Measurements from ENCODE around the gene DIAPH3.

The DIAPH3 gene

DNA sequence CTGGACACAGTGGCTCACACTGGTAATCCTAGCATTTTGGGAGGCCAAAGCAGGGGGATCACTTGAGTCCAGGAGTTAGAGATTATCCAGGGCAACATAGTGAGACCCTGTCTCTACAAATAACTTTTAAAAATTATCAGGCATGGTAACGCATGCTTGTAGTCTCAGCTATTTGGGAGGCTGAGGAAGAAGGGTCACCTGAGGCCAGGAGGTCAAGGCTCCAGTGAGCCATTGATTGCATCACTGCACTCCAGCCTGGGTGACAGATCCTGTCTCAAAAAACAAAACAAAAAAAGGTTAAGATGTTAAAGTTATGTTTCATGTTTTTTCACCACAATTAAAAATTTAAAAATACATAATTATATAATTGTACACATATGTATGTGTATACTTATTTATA lies 19.2 kb upstream of the DIAPH3 start:
- FAIRE-seq (no peak), DNase-seq (ENCODE audit: insufficient read length, low spot score) (no peak)
- TF ChIP-seq, protein P1, sequence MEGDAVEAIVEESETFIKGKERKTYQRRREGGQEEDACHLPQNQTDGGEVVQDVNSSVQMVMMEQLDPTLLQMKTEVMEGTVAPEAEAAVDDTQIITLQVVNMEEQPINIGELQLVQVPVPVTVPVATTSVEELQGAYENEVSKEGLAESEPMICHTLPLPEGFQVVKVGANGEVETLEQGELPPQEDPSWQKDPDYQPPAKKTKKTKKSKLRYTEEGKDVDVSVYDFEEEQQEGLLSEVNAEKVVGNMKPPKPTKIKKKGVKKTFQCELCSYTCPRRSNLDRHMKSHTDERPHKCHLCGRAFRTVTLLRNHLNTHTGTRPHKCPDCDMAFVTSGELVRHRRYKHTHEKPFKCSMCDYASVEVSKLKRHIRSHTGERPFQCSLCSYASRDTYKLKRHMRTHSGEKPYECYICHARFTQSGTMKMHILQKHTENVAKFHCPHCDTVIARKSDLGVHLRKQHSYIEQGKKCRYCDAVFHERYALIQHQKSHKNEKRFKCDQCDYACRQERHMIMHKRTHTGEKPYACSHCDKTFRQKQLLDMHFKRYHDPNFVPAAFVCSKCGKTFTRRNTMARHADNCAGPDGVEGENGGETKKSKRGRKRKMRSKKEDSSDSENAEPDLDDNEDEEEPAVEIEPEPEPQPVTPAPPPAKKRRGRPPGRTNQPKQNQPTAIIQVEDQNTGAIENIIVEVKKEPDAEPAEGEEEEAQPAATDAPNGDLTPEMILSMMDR (IDR thresholded peaks at IDR 0.05; ENCODE audit: insufficient read depth, missing control alignments) = no peak

DNA sequence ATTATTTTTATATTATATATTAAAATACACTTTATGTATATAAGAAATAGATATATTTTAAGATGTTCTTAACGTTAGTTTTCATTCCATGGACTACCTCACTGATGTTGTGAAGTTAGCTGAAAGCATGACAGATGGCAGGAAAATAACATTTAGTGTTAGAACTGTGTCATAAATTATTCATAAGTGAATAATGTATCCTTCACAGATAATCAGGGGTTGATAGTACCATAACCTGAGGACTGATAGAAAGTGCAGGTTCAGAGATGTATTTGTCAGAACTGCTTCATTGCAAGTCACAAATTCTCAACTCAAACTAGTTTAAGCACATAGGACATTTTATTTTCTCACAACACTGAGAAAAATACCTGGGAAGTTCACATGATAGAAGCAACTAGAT lies 14.6 kb upstream of the DIAPH3 start:
- no peak for FAIRE-seq
- TF ChIP-seq, protein P1 (IDR thresholded peaks at IDR 0.05; ENCODE audit: insufficient read depth, missing control alignments) = no peak
- no peak for DNase-seq (ENCODE audit: insufficient read length, low spot score)

DNA sequence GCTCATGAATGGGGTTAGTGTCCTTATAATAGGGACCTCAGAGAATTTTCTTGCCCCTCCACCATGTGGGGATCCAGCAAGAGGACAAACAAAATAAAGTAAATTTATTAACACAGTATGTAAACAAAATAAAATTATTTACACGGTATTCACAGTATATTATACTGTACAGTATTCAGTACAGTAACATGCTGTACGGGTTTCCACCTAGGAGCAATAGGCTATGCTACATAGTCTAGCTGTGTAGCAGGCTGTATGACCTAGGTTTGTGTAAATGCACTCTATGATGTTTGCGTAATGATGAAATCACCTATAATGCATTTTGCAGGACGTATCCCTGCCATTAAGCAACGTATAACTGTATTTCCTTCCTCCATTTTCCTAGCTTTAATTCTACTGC lies 11.8 kb upstream of the DIAPH3 start:
- TF ChIP-seq, protein P1 (IDR thresholded peaks at IDR 0.05; ENCODE audit: insufficient read depth, missing control alignments) = no peak
- DNase-seq (ENCODE audit: insufficient read length, low spot score) (no peak), FAIRE-seq (no peak)

DNA sequence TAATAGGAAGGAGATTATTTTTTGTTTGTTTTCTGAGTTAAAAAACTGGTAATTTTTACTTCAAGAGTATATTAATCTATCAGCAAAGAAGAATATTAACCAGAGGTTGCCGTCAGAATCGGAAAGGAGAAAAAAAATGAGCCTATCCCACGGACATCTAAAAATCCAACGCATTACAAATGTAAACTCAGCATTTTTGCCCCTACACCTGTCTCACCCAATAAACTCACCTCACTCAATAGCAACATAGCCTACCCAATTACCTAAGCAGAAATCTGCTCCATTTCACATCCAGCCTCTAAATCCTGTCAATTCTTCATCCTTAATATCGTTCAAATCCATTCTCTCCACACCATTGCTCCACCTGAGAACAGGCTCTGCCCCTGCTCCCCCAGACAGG lies 10.4 kb upstream of the DIAPH3 start:
- FAIRE-seq (no peak), DNase-seq (ENCODE audit: insufficient read length, low spot score) (no peak)
- TF ChIP-seq, protein P1 (IDR thresholded peaks at IDR 0.05; ENCODE audit: insufficient read depth, missing control alignments) = no peak

DNA sequence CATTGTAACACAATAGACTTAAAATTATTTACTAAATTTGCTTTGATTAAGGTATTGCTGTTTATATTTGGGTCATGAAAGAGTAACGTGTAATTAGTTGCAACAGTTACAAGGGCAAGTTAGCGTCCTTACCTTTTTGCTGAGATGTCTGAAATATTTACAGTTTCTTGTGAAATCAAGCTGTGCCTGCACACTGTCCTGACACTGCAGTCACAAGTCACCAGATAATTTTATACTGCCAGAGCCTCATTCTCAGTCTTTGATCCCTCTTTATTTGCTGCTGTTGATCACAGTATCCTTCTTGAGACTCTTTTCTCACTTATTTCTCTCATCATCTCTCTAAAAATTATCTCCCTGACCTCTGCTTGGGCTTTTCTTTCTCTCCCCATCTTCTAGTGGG lies 8.4 kb upstream of the DIAPH3 start:
- no peak for FAIRE-seq
- TF ChIP-seq, protein P1 (IDR thresholded peaks at IDR 0.05; ENCODE audit: insufficient read depth, missing control alignments) = no peak

DNA sequence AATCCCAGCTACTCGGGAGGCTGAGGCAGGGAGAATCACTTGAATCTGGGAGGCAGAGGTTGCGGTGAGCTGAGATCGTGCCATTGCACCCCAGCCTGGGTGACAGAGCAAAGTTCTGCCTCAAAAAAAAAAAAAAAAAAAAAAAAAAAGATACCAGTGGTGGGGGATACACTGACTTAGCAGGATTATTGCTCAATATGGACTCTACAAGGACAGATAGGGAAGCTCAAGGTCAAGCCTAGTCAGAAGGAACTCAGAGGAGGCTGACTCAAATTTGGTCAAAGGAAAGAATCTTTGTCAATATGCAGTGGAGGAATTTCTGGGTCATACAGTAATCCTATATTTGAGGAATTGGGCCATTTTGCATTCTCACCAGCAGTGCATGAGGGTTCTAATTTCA lies 6.7 kb upstream of the DIAPH3 start:
- DNase-seq (ENCODE audit: insufficient read length, low spot score) (no peak), FAIRE-seq (no peak)

More for the DNA sequence above, 8.4 kb upstream of the DIAPH3 start:
- no peak for DNase-seq (ENCODE audit: insufficient read length, low spot score)

DNA sequence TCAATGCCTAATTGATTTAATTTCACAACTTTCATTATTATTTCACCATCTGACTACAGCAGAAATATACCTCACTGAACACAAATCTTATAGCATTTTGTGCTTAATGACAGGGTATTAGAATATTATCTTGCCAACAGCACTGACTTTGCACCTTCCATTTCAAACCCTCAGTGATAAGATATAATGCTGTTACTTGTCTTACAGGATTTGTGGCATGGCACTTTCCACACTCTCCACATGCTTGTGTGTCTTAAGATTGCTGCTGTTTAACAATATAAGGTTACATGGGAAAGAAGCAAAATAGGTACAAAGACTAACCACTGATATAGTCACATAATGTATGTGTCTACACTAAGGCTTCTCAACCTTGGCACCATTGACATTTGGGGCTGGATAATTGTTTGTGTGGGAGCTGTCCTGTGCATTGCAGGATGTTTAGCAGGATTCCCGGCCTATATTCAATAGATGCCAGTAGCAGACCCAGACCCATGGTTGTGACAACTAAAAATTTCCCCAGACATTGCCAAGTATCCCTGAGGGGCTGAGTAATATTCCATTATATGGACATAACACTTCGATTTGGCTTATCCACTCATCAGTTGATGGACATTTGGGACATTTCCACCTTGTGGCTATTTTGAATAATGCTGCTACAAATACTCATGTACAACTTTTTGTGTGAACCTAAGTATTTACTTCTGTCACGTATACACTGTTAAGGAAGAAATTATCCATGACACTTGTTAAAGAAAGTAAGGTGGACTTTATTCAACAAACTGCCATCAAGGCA lies 5.7 kb upstream of the DIAPH3 start:
- no peak for DNase-seq (ENCODE audit: insufficient read length, low spot score)
- no peak for FAIRE-seq
- TF ChIP-seq, protein P1 (IDR thresholded peaks at IDR 0.05; ENCODE audit: insufficient read depth, missing control alignments) = no peak

More for the DNA sequence above, 6.7 kb upstream of the DIAPH3 start:
- TF ChIP-seq, protein P1 (IDR thresholded peaks at IDR 0.05; ENCODE audit: insufficient read depth, missing control alignments) = no peak
